GM12891 (cell line): ENCODE data around the gene HELZ2.
"Not testable (repeated sequence)": the region's sequence is repeated elsewhere in the genome, so short reads cannot be mapped to it uniquely, and the experiment has no call there.

Source experiments
- POLR2A ChIP-seq: IDR thresholded peaks from 2 replicates; pipeline ENCODE4 v1.6.1; 2011; ENCODE audit warnings: low read depth, low read length, control low read depth
- POU2F2 ChIP-seq: IDR thresholded peaks from 2 replicates; pipeline ENCODE4 v1.6.1; 2011; ENCODE audit warnings: low read depth, mild to moderate bottlenecking, control low read depth, low read length, moderate library complexity

GRCh38 chr20:63571087-63571478 is 3.0 kb downstream of the HELZ2 start:
- TF ChIP-seq POLR2A, POU2F2: not testable (repeated sequence)
